Vagina (tissue), 2 donors: ENCODE measurements around the gene CBX7.

ENCODE experiments used
- CTCF ChIP-seq, 3 experiments: fragments of 450-650 bp in 2 of 3; fragments of 200-600 bp in 1 of 3; sonication (generic) in 1 of 3; IDR thresholded peaks; one replicate each; pipeline ENCODE4 v1.5.1; 2017 to 2019; ENCODE audit warnings: antibody characterized with exemption in 3 of 3, mild to moderate bottlenecking in 2 of 3, moderate library complexity in 2 of 3
- POLR2A ChIP-seq, 2 donors: fragments of 450-650 bp; IDR thresholded peaks; one replicate each; pipeline ENCODE4 v1.6.1; 2017; ENCODE audit warnings: antibody characterized with exemption in 2 of 2, mild to moderate bottlenecking in 2 of 2, moderate library complexity in 2 of 2
- POLR2AphosphoS5 ChIP-seq, 2 donors: sonication (generic); formaldehyde crosslinking; IDR thresholded peaks; one replicate each; pipeline ENCODE4 v1.9.0; 2017; ENCODE audit warnings: antibody characterized with exemption in 2 of 2, mild to moderate bottlenecking in 2 of 2, low read depth in 1 of 2; ENCODE audit not compliant: insufficient read depth in 1 of 2

- no peak for TF ChIP-seq POLR2AphosphoS5 (IDR thresholded peaks at IDR 0.05; ENCODE audit: insufficient read depth in 1 of 2, low read depth in 1 of 2)
- no peak for TF ChIP-seq POLR2A (IDR thresholded peaks at IDR 0.05)
- TF ChIP-seq CTCF (IDR thresholded peaks at IDR 0.05), result no peak
Measured at GRCh38 chr22:39108487-39108886, 44.0 kb downstream of the CBX7 start.
